Mesodermal cell (in vitro differentiated cells): Measurements from ENCODE around the gene DECR2.
A peak's percentile ranks its signal among the peaks of the same experiment; 100 is the strongest.
"Not testable (repeated sequence)": the region's sequence is repeated elsewhere in the genome, so short reads cannot be mapped to it uniquely, and the experiment has no call there.

Source experiments
- H3K27ac ChIP-seq: 2 replicates; pipeline ENCODE4 v1.7.0; 2013; ENCODE audit warnings: mild to moderate bottlenecking, low read depth, low read length, moderate library complexity; ENCODE audit not compliant: severe bottlenecking
- H3K36me3 ChIP-seq: 2 replicates; pipeline ENCODE4 v1.7.1; 2013; ENCODE audit warnings: mild to moderate bottlenecking, low read length, moderate library complexity; ENCODE audit not compliant: control insufficient read depth, insufficient read depth
- H3K4me1 ChIP-seq: one replicate; pipeline ENCODE4 v1.7.1; 2013; ENCODE audit warnings: mild to moderate bottlenecking, low read length; ENCODE audit not compliant: insufficient read depth, control insufficient read depth, poor library complexity, severe bottlenecking
- H3K4me3 ChIP-seq: 2 replicates; pipeline ENCODE4 v1.7.0; 2013; ENCODE audit warnings: low read length, control low read depth, mild to moderate bottlenecking; ENCODE audit not compliant: insufficient read depth, poor library complexity, severe bottlenecking; ENCODE audit errors: extremely low read depth
- H3K9me3 ChIP-seq: 2 replicates; pipeline ENCODE4 v1.7.1; 2013; ENCODE audit warnings: mild to moderate bottlenecking, low read length, moderate library complexity; ENCODE audit not compliant: control insufficient read depth
- WGBS, 2 experiments: methylation state at CpG; one replicate each; pipeline ENCODE4 v1.1.5; 2013; ENCODE audit warnings: missing lambda C conversion rate in 2 of 2; ENCODE audit not compliant: insufficient coverage in 2 of 2; 5-methylcytosine and 5-hydroxymethylcytosine counted together

Gene DECR2

DNA sequence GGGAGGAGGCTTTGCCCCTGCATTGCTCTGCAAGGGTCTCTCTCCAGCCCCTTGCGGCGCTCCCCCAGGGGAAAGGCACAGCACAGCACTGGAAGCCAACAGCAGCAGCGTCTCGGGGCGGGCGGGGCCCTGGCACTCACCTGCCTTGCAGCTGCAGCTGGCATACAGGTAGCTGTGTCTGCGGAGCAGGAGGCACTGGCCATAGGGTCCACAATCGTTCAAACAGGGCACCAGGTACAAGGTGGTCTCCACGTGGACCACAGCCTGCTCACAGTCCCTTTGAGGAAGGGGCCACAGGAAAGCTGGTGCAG, 27.1 kb upstream of the DECR2 start:
- Histone ChIP-seq H3K4me1 (peaks cover 8% of the 10 kb centered on the region), H3K9me3 (no peaks in the 10 kb centered on the region), H3K36me3 (peaks cover 77% of the 10 kb centered on the region), H3K27ac (no peak overlapping the region), H3K4me3 (no peak overlapping the region)
- WGBS, 2 experiments, result 95 to 100% methylated on average over 9 of the region's 9 CpGs

DNA sequence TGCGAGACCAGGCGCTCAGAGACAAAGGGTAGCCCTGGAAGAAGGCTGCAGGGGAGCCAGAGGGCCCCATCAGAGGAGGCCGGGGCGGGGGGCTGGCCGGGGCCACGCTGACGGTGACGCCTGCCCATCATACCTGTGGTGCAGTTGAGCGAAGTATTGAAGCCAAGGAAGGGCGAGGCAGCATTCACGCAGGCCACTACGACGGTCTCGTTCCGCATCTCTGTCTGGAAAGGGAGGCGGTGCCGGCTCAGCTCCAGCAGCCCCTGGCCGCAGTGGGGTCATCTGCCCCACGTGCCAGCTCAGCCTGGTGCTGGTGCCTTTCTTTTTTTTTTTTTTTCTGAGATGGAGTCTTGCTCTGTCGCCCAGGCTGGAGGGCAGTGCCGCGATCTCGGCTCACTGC, 26.5 kb upstream of the DECR2 start:
- Histone ChIP-seq H3K4me3 (no peak overlapping the region), H3K4me1 (peaks cover 4% of the 10 kb centered on the region), H3K9me3 (no peaks in the 10 kb centered on the region), H3K36me3 (peaks cover 83% of the 10 kb centered on the region), H3K27ac (no peak overlapping the region)
- 94 to 95% methylated on average over 18 to 20 of the region's 23 CpGs for whole genome bisulfite sequencing, 2 experiments

DNA sequence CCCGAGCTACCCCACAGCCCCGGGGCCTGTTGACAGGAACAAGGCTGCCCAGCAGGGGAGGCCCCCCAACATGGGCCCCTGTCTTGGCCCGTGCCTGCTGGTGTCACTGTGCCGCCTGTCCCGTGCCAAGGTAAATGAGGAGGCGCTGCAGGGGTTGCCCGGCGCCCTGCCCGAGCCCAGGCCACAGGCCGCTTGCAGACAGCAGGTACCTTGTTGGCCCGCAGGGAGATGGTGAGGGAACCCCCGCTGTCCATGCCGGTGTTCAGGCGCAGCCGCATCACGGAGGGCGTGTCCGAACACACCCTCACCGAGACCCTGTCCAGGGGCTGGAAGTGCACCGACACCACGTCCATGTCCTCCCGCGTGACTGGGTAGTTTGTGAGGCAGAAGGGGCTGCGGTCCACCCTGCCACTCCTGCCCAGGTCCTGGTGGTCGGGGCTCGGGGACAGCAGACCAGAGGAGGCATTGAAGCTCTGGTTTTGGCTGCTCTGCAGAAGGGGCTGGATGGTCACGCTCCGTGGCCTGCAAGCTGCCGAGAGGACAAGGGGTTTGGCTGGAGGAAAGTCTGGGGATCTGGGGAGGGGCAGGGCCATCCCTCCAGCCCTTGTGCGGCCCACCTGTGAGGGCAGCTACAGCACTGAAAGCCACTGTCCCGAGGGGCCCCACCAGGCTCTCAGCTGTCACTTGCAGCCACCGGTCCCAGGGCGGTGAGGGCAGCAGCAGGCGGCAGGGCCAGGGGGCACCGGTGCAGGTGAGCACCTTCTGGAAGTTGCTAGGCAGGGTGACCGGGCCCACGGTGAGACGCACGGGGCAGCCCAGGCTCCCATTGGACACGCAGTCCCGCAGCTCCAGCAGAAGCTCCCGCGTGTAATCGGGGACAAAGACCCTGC, 25.5 kb upstream of the DECR2 start:
- Histone ChIP-seq H3K27ac (no peak overlapping the region), H3K4me1 (peaks cover 5% of the 10 kb centered on the region), H3K9me3 (no peaks in the 10 kb centered on the region), H3K36me3 (peaks cover 82% of the 10 kb centered on the region), H3K4me3 (no peak overlapping the region)
- WGBS, 2 experiments, result 97% methylated on average over 40 to 43 of the region's 44 CpGs

- H3K4me3 ChIP-seq, result no peak overlapping the region
- peaks cover 5% of the 10 kb centered on the region for H3K4me1 ChIP-seq
- no peaks in the 10 kb centered on the region for H3K9me3 ChIP-seq
- H3K36me3 ChIP-seq, result peaks cover 75% of the 10 kb centered on the region
- WGBS, 2 experiments, result 97 to 98% methylated on average over 23 to 26 of the region's 26 CpGs
- H3K27ac ChIP-seq, result no peak overlapping the region
Measured at GRCh38 chr16:376817-377418, 24.8 kb upstream of the DECR2 start.

DNA sequence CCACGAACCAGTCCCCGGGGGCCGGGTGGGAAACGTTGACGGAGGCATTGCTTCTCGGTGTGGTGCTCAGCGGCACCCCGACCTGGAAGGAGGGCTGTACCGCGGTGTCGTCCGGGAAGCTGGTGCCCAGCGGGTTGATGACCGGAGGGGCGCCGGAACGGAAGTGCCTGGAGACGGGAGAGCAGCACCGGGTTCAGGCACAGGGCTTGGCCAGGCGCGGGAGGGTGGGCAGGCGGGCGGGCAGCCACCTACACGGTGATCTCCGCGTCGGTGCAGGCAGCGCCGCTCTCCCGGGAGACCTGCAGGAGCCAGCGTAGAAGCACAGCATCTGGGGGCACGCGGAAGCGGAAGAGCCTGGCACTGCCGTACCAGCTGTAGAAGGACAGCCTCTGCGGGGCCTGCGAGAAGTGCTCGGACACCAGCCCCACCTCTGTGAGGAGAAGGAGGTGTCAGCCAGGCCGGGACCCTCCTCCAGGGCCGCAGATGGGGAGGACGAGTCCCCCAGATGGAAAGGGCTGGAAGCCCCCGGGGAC, 24.2 kb upstream of the DECR2 start:
- WGBS, 2 experiments, result 92 to 94% methylated on average over 39 to 42 of the region's 42 CpGs
- H3K36me3 ChIP-seq, result peaks cover 69% of the 10 kb centered on the region
- no peaks in the 10 kb centered on the region for H3K9me3 ChIP-seq
- peaks cover 5% of the 10 kb centered on the region for H3K4me1 ChIP-seq
- no peak overlapping the region for H3K27ac ChIP-seq
- no peak overlapping the region for H3K4me3 ChIP-seq

DNA sequence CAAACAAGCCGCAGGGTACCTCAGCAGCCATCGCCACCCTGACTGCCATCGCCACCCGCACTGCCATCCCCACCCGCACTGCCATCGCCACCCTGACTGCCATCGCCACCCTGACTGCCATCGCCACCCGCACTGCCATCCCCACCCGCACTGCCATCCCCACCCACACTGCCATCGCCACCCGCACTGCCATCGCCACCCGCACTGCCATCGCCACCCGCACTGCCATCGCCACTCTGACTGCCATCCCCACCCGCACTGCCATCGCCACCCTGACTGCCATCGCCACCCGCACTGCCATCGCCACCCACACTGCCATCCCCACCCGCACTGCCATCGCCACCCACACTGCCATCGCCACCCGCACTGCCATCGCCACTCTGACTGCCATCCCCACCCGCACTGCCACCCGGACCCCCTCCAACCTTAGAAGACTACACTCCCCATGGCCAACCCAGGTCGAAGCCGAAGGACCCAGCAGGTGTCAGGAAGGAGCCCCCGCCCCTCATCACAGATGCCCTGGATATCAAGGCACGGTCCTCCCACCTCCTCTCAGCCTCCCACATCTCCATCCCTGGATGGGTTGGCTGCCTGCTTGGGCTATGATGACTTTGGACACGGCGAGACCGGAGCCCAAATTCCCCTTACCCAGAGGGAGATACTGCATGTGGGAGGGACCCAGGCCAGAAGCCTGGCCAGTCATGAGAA, 23.4 kb upstream of the DECR2 start:
- H3K9me3 ChIP-seq, H3K4me3 ChIP-seq, H3K27ac ChIP-seq: not testable (repeated sequence)
- peaks cover 11% of the 10 kb centered on the region for H3K4me1 ChIP-seq
- WGBS, 2 experiments, result 94% methylated on average over 17 to 21 of the region's 36 CpGs
- H3K36me3 ChIP-seq, result peaks cover 62% of the 10 kb centered on the region

DNA sequence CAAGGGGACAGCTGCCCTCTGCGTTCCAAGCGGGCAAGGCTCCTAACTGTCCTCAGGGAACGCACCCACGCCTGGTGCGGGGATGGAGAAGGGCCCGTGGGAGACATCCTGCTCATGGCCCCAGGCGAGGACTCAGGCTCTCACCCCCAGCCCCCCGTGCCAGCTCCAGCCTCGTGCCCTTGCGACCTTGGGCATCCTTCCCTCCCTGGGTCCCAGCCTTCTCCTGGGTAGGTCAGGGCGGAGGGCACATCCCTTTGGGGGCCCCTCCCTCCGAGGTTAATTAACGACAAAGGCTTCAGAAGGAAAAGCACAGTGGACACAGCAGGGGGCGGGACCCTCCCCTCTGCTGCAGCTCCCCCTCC, 22.9 kb upstream of the DECR2 start:
- peaks cover 56% of the 10 kb centered on the region for H3K36me3 ChIP-seq
- H3K9me3 ChIP-seq, result no peaks in the 10 kb centered on the region
- no peak overlapping the region for H3K27ac ChIP-seq
- H3K4me3 ChIP-seq, result no peak overlapping the region
- WGBS, 2 experiments, result 82 to 92% methylated on average over 10 to 11 of the region's 14 CpGs
- peaks cover 17% of the 10 kb centered on the region for H3K4me1 ChIP-seq

GRCh38 chr16:379183-379960, 22.3 kb upstream of the DECR2 start:
- no peak overlapping the region for H3K4me3 ChIP-seq
- 72 to 78% methylated on average over 14 of the region's 16 CpGs for WGBS, 2 experiments
- H3K9me3 ChIP-seq, result no peaks in the 10 kb centered on the region

GRCh38 chr16:379961-380761, 21.5 kb upstream of the DECR2 start:
- peaks cover 24% of the 10 kb centered on the region for H3K4me1 ChIP-seq
- no peak overlapping the region for H3K27ac ChIP-seq
- peaks cover 43% of the 10 kb centered on the region for H3K36me3 ChIP-seq
- peak overlapping the region; percentile 92 for H3K4me3 ChIP-seq
- WGBS, 2 experiments, result 74 to 86% methylated on average over 11 to 23 of the region's 27 CpGs
- H3K9me3 ChIP-seq, result no peaks in the 10 kb centered on the region

More at GRCh38 chr16:379183-379960, 22.3 kb upstream of the DECR2 start:
- Histone ChIP-seq H3K27ac (no peak overlapping the region), H3K4me1 (peaks cover 22% of the 10 kb centered on the region), H3K36me3 (peaks cover 50% of the 10 kb centered on the region)

- Histone ChIP-seq H3K36me3 (peaks cover 37% of the 10 kb centered on the region), H3K27ac (no peak overlapping the region), H3K4me1 (peaks cover 24% of the 10 kb centered on the region), H3K4me3 (peak overlapping the region; percentile 92), H3K9me3 (no peaks in the 10 kb centered on the region)
- 4 to 9% methylated on average over 8 to 12 of the region's 12 CpGs for WGBS, 2 experiments
Measured at GRCh38 chr16:380762-381011, 21.0 kb upstream of the DECR2 start.
